Testis (tissue), 2 donors: Measurements from ENCODE around the gene ABCC9.
"Not testable (repeated sequence)": the region's sequence is repeated elsewhere in the genome, so short reads cannot be mapped to it uniquely, and the experiment has no call there.

Experiments
- CTCF ChIP-seq, 3 experiments: fragments of 450-650 bp in 2 of 3; fragments of 200-600 bp in 1 of 3; sonication (generic) in 1 of 3; IDR thresholded peaks; one replicate each; pipeline ENCODE4 v1.5.1; 2016 to 2019; ENCODE audit warnings: antibody characterized with exemption in 3 of 3, mild to moderate bottlenecking in 2 of 3, moderate library complexity in 1 of 3
- POLR2A ChIP-seq: fragments of 450-650 bp; IDR thresholded peaks from one replicate; pipeline ENCODE4 v1.6.1; 2017; ENCODE audit warnings: antibody characterized with exemption, mild to moderate bottlenecking, moderate library complexity

GRCh38 chr12:21789687-21790086 lies 151.5 kb downstream of the ABCC9 start:
- not testable (repeated sequence) for TF ChIP-seq CTCF (IDR thresholded peaks at IDR 0.05); POLR2A
